Measurements from ENCODE around the gene NUP160. TPM values are rescaled to one million over a fixed set of nuclear protein-coding genes. Genes with fewer than 3 reads are reported as not detected.

NUP160 gene
- total and polyA plus RNA-seq, 2 of the 13 experiments (the other 11 are each of a cell fraction or from before 2014, with no cell fraction given) = 28.3 to 43.5 TPM

GRCh38 chr11:47768101-47768612, 80.0 kb downstream of the NUP160 start (continued):
- TF ChIP-seq, protein P1, sequence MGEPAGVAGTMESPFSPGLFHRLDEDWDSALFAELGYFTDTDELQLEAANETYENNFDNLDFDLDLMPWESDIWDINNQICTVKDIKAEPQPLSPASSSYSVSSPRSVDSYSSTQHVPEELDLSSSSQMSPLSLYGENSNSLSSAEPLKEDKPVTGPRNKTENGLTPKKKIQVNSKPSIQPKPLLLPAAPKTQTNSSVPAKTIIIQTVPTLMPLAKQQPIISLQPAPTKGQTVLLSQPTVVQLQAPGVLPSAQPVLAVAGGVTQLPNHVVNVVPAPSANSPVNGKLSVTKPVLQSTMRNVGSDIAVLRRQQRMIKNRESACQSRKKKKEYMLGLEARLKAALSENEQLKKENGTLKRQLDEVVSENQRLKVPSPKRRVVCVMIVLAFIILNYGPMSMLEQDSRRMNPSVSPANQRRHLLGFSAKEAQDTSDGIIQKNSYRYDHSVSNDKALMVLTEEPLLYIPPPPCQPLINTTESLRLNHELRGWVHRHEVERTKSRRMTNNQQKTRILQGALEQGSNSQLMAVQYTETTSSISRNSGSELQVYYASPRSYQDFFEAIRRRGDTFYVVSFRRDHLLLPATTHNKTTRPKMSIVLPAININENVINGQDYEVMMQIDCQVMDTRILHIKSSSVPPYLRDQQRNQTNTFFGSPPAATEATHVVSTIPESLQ (CRISPR knock-in tag; conservative IDR thresholded peaks at IDR 0.05) = no peak
- TF ChIP-seq TP53 (CRISPR knock-in tag; conservative IDR thresholded peaks at IDR 0.05) (no peak), ZNF737 (CRISPR knock-in tag; IDR thresholded peaks at IDR 0.05; ENCODE audit: borderline replicate concordance) (no peak), ATAD3A (CRISPR knock-in tag; IDR thresholded peaks at IDR 0.05) (no peak), YY1 (IDR thresholded peaks at IDR 0.05; ENCODE audit: insufficient read depth, insufficient replicate concordance, low read depth, low read length) (no peak), MAZ (IDR thresholded peaks at IDR 0.05; ENCODE audit: borderline replicate concordance, low read depth, low read length) (no peak), MAZ (CRISPR knock-in tag; IDR thresholded peaks at IDR 0.05; ENCODE audit: low read depth) (no peak), ZNF136 (CRISPR knock-in tag; IDR thresholded peaks at IDR 0.05; ENCODE audit: low read depth) (no peak), FOSL1 (CRISPR knock-in tag; IDR thresholded peaks at IDR 0.05; ENCODE audit: borderline replicate concordance) (no peak), SALL1 (CRISPR knock-in tag; IDR thresholded peaks at IDR 0.05) (0 out of 2 replicates have a peak, but pooled peaks have one; percentile 9), ZNF235 (CRISPR knock-in tag; IDR thresholded peaks at IDR 0.05; ENCODE audit: borderline replicate concordance) (no peak), ATF7-NPFF (CRISPR knock-in tag; IDR thresholded peaks at IDR 0.05; ENCODE audit: low read depth) (no peak), GTF2F1 (IDR thresholded peaks at IDR 0.05; ENCODE audit: low read length) (no peak), SETDB1 (CRISPR knock-in tag; IDR thresholded peaks at IDR 0.05; ENCODE audit: borderline replicate concordance) (no peak), ELK4 (CRISPR knock-in tag; IDR thresholded peaks at IDR 0.05; ENCODE audit: borderline replicate concordance) (no peak), UBTF (CRISPR knock-in tag; IDR thresholded peaks at IDR 0.05) (no peak), TFDP1 (CRISPR knock-in tag; IDR thresholded peaks at IDR 0.05; ENCODE audit: borderline replicate concordance) (no peak), ZNF124 (CRISPR knock-in tag; IDR thresholded peaks at IDR 0.05) (no peak), ZSCAN29 (CRISPR knock-in tag; conservative IDR thresholded peaks at IDR 0.05) (no peak), SMARCC2 (IDR thresholded peaks at IDR 0.05) (no peak), ZBTB49 (CRISPR knock-in tag; IDR thresholded peaks at IDR 0.05; ENCODE audit: borderline replicate concordance) (no peak), ZC3H4 (CRISPR knock-in tag; IDR thresholded peaks at IDR 0.05; ENCODE audit: borderline replicate concordance) (peak; percentile 89; the same call in 1 of the 2 replicates)

Measured in HepG2 (cell line).